ENCODE results near the gene CAMSAP1. TPM values are rescaled to one million over a fixed set of nuclear protein-coding genes. Genes with fewer than 3 reads are reported as not detected.

CAMSAP1 gene
- total and polyA plus RNA-seq, 9 of the 15 experiments (the other 6 are each of a cell fraction or from before 2014, with no cell fraction given), result 1.5 to 28.8 (median 14.3) TPM

- TF ChIP-seq POLR3A (IDR thresholded peaks at IDR 0.05; ENCODE audit: borderline replicate concordance, extremely low read depth, insufficient read depth, insufficient read length), result no peak
- no peak for TF ChIP-seq DLX4 (CRISPR knock-in tag; IDR thresholded peaks at IDR 0.05)
- no peak for TF ChIP-seq HCFC1 (IDR thresholded peaks at IDR 0.05; ENCODE audit: low read depth, low read length)
- TF ChIP-seq ZNF217 (CRISPR knock-in tag; IDR thresholded peaks at IDR 0.05), result no peak
- no peak for TF ChIP-seq ATF6 (CRISPR knock-in tag; IDR thresholded peaks at IDR 0.05)
- no peak for TF ChIP-seq POLR2AphosphoS2 (IDR thresholded peaks at IDR 0.05; ENCODE audit: low read length)
- TF ChIP-seq PTRF (tag; IDR thresholded peaks at IDR 0.05), result no peak
- no peak for TF ChIP-seq ZNF3 (CRISPR knock-in tag; IDR thresholded peaks at IDR 0.05)
- TF ChIP-seq AFF1 (IDR thresholded peaks at IDR 0.05; ENCODE audit: low read depth in 1 of 2, partially characterized antibody in 2 of 2), result peak in 1 of 2 experiments; percentile 76
- peak; percentile 72 for TF ChIP-seq FOSL1 (tag; conservative IDR thresholded peaks at IDR 0.05)
- no peak for TF ChIP-seq ZNF518B (CRISPR knock-in tag; IDR thresholded peaks at IDR 0.05)
- TF ChIP-seq FOXA1 (IDR thresholded peaks at IDR 0.05; ENCODE audit: borderline replicate concordance), result no peak
- no peak for TF ChIP-seq ZFP91 (CRISPR knock-in tag; IDR thresholded peaks at IDR 0.05)
- no peak for TF ChIP-seq ESRRB (CRISPR knock-in tag; IDR thresholded peaks at IDR 0.05; ENCODE audit: borderline replicate concordance)
- peak; percentile 92; the same call in 1 of the 2 replicates for TF ChIP-seq PML (IDR thresholded peaks at IDR 0.05; ENCODE audit: low read length)
Measured at GRCh38 chr9:135950135-135950682, 42.9 kb upstream of the CAMSAP1 start (continued).
